Erythroblast (primary cell): Measurements from ENCODE around the gene CCAR1.

Experiments used
- GATA1 ChIP-seq: IDR thresholded peaks from 2 replicates; pipeline ENCODE4 v1.6.1; 2011; ENCODE audit warnings: low read depth, mild to moderate bottlenecking, control low read depth, low read length, moderate library complexity
- POLR2A ChIP-seq: IDR thresholded peaks from 2 replicates; pipeline ENCODE4 v1.6.1; 2011; ENCODE audit warnings: mild to moderate bottlenecking, low read length

- TF ChIP-seq POLR2A (no peak), GATA1 (no peak)
These were observed 91.4 kb downstream of the CCAR1 start for GRCh38 chr10:68812420-68812819.
